CD4-positive, CD25-positive, alpha-beta regulatory T cell (primary cell): ENCODE results near the gene RPTOR. TPM values are rescaled to one million over a fixed set of nuclear protein-coding genes. Genes with fewer than 3 reads are reported as not detected.

Experiments used
- ATAC-seq, 2 donors: fragments of 150-1000 bp; cut with Tn5 transposase; one replicate each; pipeline ENCODE4 v1.10.0; 2021; ENCODE audit warnings: low read depth in 2 of 2, moderate number of reproducible peaks in 2 of 2, moderate library complexity in 1 of 2
- DNase-seq, 3 donors: peaks; one replicate each; pipeline versions ENCODE4 v3.0.0 to v3.0.0-alpha.2; 2012 to 2022; ENCODE audit warnings: mixed read lengths in 1 of 3
- H3K27ac ChIP-seq: one replicate; pipeline ENCODE4 v1.7.0; 2013; ENCODE audit warnings: mild to moderate bottlenecking, low read length; ENCODE audit not compliant: insufficient read depth, poor library complexity, severe bottlenecking
- H3K27me3 ChIP-seq: one replicate; pipeline ENCODE4 v1.7.0; 2013; ENCODE audit warnings: low read length; ENCODE audit not compliant: control insufficient read depth, insufficient read depth
- H3K36me3 ChIP-seq: one replicate; pipeline ENCODE4 v1.7.0; 2013; ENCODE audit warnings: mild to moderate bottlenecking, low read length, moderate library complexity; ENCODE audit not compliant: control insufficient read depth, insufficient read depth
- H3K4me1 ChIP-seq: 2 replicates; pipeline ENCODE4 v1.7.0; 2013; ENCODE audit warnings: mild to moderate bottlenecking, low read length; ENCODE audit not compliant: insufficient read depth, control insufficient read depth, poor library complexity, severe bottlenecking
- H3K4me3 ChIP-seq: one replicate; pipeline ENCODE4 v1.7.0; 2013; ENCODE audit warnings: low read depth, mild to moderate bottlenecking, low read length, moderate library complexity
- H3K9me3 ChIP-seq, 2 experiments: 1 replicate in 1 of 2; 2 replicates in 1 of 2; pipeline ENCODE4 v1.7.0; 2013; ENCODE audit warnings: low read length in 2 of 2, mild to moderate bottlenecking in 1 of 2, moderate library complexity in 1 of 2; ENCODE audit not compliant: control insufficient read depth in 2 of 2
- H3K27ac Mint-ChIP-seq, 3 donors: one replicate each; pipeline ENCODE4 v1.8.0; 2020 to 2022; ENCODE audit warnings: mild to moderate bottlenecking in 3 of 3, mixed read lengths in 3 of 3, moderate library complexity in 2 of 3
- H3K27me3 Mint-ChIP-seq: one replicate; pipeline ENCODE4 v1.8.0; 2022; ENCODE audit warnings: mild to moderate bottlenecking, mixed read lengths
- H3K36me3 Mint-ChIP-seq: one replicate; pipeline ENCODE4 v1.8.0; 2020; ENCODE audit warnings: mixed read lengths
- H3K4me1 Mint-ChIP-seq, 4 donors: one replicate each; pipeline ENCODE4 v1.8.0; 2020 to 2022; ENCODE audit warnings: mixed read lengths in 4 of 4, mild to moderate bottlenecking in 1 of 4
- H3K4me3 Mint-ChIP-seq, 4 donors: one replicate each; pipeline ENCODE4 v1.8.0; 2020 to 2022; ENCODE audit warnings: mild to moderate bottlenecking in 4 of 4, mixed read lengths in 4 of 4, moderate library complexity in 3 of 4
- H3K9me3 Mint-ChIP-seq, 7 donors: one replicate each; pipeline ENCODE4 v1.8.0; 2020 to 2022; ENCODE audit warnings: mixed read lengths in 7 of 7, mild to moderate bottlenecking in 3 of 7, moderate library complexity in 2 of 7
- polyA plus RNA-seq, 4 donors: library from polyadenylated mRNA; unstranded; fragments of 300-500 nt; fragmentation: Illumina TruSeq; gene quantifications; one replicate each; pipeline ENCODE4 v1.2.3, GENCODE V29; 2021
- total RNA-seq: library from RNA; stranded (reverse); gene quantifications from one replicate; pipeline ENCODE4 v1.2.3, GENCODE V29; 2022

RPTOR gene
- total and polyA plus RNA-seq, 5 donors from 2014 or later, result 4.7 to 70.1 (median 8.2) TPM

DNA sequence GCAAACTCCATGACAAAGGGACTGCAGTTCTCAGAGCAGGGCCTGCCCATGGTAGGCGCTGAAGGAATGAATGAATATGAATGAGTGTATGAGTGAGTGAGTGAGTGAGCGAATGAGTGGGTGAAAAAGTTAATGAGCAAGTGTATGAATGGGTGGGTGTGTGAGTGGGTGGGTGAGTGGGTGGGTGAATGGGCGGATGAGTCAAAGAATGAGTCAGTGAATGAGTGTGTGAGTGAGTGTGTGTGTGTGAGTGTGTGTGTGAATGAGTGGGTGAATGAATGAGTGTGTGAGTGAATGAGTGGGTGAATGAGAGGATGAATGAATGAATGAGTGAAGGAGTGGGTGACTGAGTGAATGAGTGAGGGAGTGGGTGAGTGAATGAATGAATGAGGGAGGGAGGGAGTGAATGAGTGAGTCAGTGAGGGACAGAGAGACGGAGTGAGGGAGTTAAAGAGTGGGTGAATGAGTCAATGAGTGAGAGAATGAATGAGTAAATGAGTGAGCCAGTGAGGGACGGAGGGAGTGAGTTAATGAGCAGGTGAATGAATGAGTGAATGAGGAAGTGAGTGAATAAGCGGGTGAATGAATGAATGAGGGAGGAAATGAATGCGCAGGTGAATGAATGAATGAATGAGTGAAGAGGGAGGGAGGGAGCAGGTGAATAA, 435.9 kb downstream of the RPTOR start:
- no peak overlapping the region for H3K27ac ChIP-seq
- no peak overlapping the region for H3K4me3 ChIP-seq
- H3K36me3 Mint-ChIP-seq, result no peaks in the 10 kb centered on the region
- H3K9me3 ChIP-seq, result no peaks in the 10 kb centered on the region
- peaks cover 0 to 1% (median 0%) of the 10 kb centered on the region in 7 donors for H3K9me3 Mint-ChIP-seq
- H3K36me3 ChIP-seq, result no peaks in the 10 kb centered on the region
- H3K27me3 ChIP-seq, result peaks cover 2% of the 10 kb centered on the region
- H3K27me3 Mint-ChIP-seq, result peaks cover 10% of the 10 kb centered on the region
- ATAC-seq (peak; percentile 17 to 22), DNase-seq (no peak)
- peak overlapping the region in 2 of 4 donors; percentile 31 to 62 for H3K4me3 Mint-ChIP-seq
- no peaks in the 10 kb centered on the region for H3K4me1 ChIP-seq
- peak overlapping the region in 1 of 3 donors; percentile 9 for H3K27ac Mint-ChIP-seq
- peaks cover 0 to 10% (median 2%) of the 10 kb centered on the region in 4 donors for H3K4me1 Mint-ChIP-seq

DNA sequence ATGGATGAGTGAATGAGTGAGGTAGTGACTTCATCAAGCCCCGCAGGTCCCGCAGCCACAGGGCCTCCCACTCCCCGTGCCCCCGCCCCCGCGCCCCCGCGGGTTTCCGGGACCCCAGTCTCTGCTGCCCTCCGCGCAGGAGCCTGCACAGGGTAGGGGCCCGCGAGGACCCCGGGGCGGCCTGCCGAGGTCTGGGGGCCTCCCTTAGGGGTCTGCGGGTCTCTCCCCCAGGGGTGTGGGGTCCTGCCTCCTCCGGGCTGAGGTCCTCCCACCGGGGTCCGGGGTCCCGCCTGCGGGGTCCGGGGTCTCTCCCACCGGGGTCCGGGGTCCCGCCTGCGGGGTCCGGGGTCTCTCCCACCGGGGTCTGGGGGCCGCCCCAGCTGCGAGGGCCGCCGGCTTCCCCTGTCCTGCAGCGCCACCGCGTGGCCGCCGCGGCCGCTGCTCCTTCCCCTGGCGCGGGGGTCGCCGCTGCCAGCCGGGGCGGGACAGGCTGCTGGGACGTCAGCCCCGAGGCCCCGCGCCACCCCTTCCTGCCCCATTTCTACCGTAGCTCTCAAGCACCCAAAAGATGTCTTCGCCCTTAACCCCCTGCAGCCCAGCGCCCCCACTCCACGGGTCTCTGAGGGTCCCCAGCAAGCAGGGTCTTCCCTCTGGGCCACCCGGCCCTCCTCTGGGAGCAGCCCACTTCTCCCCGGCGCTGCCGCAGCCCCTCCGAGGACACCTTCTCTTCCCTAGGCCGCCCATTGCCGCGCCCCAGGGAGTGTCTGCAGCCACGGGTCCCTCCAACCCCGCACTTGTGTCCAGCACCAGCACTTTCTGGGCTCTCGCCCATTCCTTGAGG, 436.6 kb downstream of the RPTOR start:
- Histone ChIP-seq H3K27me3 (peaks cover 2% of the 10 kb centered on the region), H3K4me3 (no peak overlapping the region), H3K27ac (no peak overlapping the region), H3K4me1 (no peaks in the 10 kb centered on the region), H3K9me3 (no peaks in the 10 kb centered on the region), H3K36me3 (no peaks in the 10 kb centered on the region)
- peaks cover 10% of the 10 kb centered on the region for H3K27me3 Mint-ChIP-seq
- ATAC-seq (peak; percentile 35 to 38), DNase-seq (peak in 2 of 3 donors; percentile 16 to 31)
- peak overlapping the region in 1 of 4 donors; percentile 31 for H3K4me3 Mint-ChIP-seq
- H3K9me3 Mint-ChIP-seq, result peaks cover 0 to 1% (median 0%) of the 10 kb centered on the region in 7 donors
- H3K4me1 Mint-ChIP-seq, result peaks cover 0 to 10% (median 2%) of the 10 kb centered on the region in 4 donors
- H3K36me3 Mint-ChIP-seq, result no peaks in the 10 kb centered on the region
- peak overlapping the region in 1 of 3 donors; percentile 9 for H3K27ac Mint-ChIP-seq

DNA sequence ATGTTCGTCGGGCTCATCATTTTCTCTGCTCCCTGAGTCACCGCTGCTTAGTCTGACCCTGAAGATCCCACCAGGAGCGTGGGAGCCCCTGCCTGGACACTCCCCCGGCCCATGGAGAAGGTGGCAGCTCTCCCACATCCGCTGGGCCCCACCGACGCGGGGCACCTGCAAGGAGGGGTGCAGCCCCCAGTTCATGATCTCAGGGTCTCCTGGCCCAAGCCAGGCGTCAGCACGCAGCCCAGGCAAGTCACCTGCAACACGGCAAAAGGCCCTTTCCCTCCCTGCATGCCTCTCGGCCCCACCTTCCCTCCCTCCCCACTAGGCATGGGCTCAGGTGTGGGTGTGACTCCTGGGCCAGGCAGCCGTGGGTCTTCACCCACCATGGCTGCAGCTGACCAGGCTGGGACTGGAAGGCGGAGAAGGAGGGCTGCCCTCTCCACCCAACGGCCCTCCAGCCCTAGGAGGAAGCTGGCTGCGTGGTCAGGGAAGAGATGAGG, 437.3 kb downstream of the RPTOR start:
- DNase-seq (no peak), ATAC-seq (no peak)
- H3K9me3 ChIP-seq, result no peaks in the 10 kb centered on the region
- H3K4me1 ChIP-seq, result no peaks in the 10 kb centered on the region
- no peaks in the 10 kb centered on the region for H3K36me3 ChIP-seq
- peaks cover 10% of the 10 kb centered on the region for H3K27me3 Mint-ChIP-seq
- H3K27ac ChIP-seq, result no peak overlapping the region
- peaks cover 2% of the 10 kb centered on the region for H3K27me3 ChIP-seq
- no peak overlapping the region for H3K4me3 ChIP-seq
- no peaks in the 10 kb centered on the region for H3K36me3 Mint-ChIP-seq
- H3K4me1 Mint-ChIP-seq, result peaks cover 0 to 10% (median 2%) of the 10 kb centered on the region in 4 donors
- no peak overlapping the region for H3K27ac Mint-ChIP-seq
- no peak overlapping the region for H3K4me3 Mint-ChIP-seq
- peaks cover 0 to 1% (median 0%) of the 10 kb centered on the region in 7 donors for H3K9me3 Mint-ChIP-seq

DNA sequence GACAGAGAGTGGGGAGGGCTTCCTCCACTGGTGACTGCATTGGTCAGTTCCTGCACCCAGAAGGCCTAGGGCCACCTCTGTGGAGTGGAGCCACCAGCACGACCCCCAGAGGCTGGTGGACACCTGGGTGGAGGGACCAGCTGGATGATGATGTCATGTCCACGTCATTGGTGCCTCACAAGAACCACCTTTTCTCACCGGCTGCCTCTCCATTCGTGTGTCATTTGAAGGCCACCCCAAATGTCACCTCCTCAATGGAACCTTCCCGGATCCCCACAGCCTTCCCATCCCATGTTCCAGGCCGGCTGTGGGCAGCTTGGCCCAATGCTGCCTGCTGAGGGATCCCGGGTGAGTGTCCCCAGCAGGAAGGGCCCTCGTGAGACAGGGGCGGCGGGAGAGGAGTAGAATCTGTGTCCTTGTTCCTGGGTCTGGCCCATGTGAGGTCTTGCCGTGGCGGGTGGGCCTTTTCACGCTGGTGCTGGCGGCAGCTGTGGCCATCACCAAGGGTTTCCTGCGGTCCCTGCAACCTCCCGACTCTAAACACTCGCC, 437.9 kb downstream of the RPTOR start:
- Histone ChIP-seq H3K27ac (no peak overlapping the region), H3K4me3 (no peak overlapping the region), H3K9me3 (no peaks in the 10 kb centered on the region), H3K27me3 (peaks cover 2% of the 10 kb centered on the region), H3K4me1 (no peaks in the 10 kb centered on the region), H3K36me3 (no peaks in the 10 kb centered on the region)
- Mint-ChIP-seq H3K4me1 (peaks cover 0 to 10% (median 2%) of the 10 kb centered on the region in 4 donors), H3K9me3 (peaks cover 0 to 1% (median 0%) of the 10 kb centered on the region in 7 donors), H3K27me3 (peaks cover 10% of the 10 kb centered on the region), H3K4me3 (no peak overlapping the region), H3K27ac (no peak overlapping the region), H3K36me3 (no peaks in the 10 kb centered on the region)
- DNase-seq (no peak), ATAC-seq (no peak)

DNA sequence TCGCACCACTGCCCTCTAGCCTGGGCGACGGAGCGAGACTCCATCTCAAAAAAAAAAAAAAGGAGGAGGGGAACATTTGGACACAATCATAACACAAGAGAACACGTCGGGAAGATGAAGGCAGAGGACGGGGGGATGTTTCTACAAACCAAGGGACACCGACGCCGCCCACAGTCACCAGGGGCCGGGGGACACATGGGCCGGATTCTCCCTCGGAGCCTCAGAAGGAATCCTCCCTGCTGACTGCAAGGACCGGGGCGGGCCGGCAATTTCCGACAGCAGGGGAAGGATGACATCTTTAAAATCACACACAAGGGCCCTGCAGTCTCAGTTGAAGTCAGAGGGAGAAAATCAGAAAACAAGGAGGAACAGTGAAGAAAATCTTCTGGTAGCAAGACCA, 438.9 kb downstream of the RPTOR start:
- H3K4me1 ChIP-seq, result peaks cover under 1% of the 10 kb centered on the region
- DNase-seq, result no peak
- H3K27ac ChIP-seq, result no peak overlapping the region
- no peak for ATAC-seq
- H3K36me3 ChIP-seq, result no peaks in the 10 kb centered on the region
- no peak overlapping the region for H3K4me3 ChIP-seq
- H3K27ac Mint-ChIP-seq, result no peak overlapping the region
- no peaks in the 10 kb centered on the region for H3K9me3 ChIP-seq
- no peaks in the 10 kb centered on the region for H3K36me3 Mint-ChIP-seq
- H3K4me3 Mint-ChIP-seq, result no peak overlapping the region
- H3K27me3 ChIP-seq, result peaks cover 2% of the 10 kb centered on the region
- peaks cover 0 to 1% (median 0%) of the 10 kb centered on the region in 7 donors for H3K9me3 Mint-ChIP-seq
- peaks cover 10% of the 10 kb centered on the region for H3K27me3 Mint-ChIP-seq
- peaks cover 0 to 10% (median 2%) of the 10 kb centered on the region in 4 donors for H3K4me1 Mint-ChIP-seq

DNA sequence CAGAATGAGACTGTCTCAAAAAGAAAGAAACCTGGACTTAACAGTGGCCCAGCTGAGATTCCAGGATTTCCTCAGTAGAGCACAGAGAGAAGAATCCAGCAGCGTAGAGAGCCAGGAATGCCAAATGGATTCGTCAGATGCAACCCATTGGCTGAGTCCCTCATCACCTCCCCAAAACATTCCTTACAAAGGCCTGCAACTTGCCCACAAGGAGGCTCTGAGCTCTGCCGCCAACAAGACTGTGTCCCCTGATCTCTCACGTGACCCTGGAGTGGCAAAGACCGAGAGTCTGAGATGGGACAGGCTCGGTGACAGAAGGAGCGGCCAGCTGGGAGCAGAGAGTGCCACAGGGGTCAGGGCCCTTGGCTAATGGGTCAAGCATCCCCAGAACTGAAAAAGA, 440.1 kb downstream of the RPTOR start:
- peak overlapping the region in 1 of 4 donors; percentile 25 for H3K4me3 Mint-ChIP-seq
- DNase-seq, result no peak
- H3K9me3 Mint-ChIP-seq, result peaks cover 0 to 1% (median 0%) of the 10 kb centered on the region in 7 donors
- peaks cover 9% of the 10 kb centered on the region for H3K4me1 ChIP-seq
- H3K27ac Mint-ChIP-seq, result no peak overlapping the region
- H3K9me3 ChIP-seq, result no peaks in the 10 kb centered on the region
- H3K4me3 ChIP-seq, result no peak overlapping the region
- H3K27ac ChIP-seq, result no peak overlapping the region
- peaks cover 2% of the 10 kb centered on the region for H3K27me3 ChIP-seq
- H3K4me1 Mint-ChIP-seq, result peaks cover 0 to 16% (median 2%) of the 10 kb centered on the region in 4 donors
- H3K36me3 Mint-ChIP-seq, result no peaks in the 10 kb centered on the region
- H3K27me3 Mint-ChIP-seq, result peaks cover 10% of the 10 kb centered on the region
- ATAC-seq, result no peak
- no peaks in the 10 kb centered on the region for H3K36me3 ChIP-seq

DNA sequence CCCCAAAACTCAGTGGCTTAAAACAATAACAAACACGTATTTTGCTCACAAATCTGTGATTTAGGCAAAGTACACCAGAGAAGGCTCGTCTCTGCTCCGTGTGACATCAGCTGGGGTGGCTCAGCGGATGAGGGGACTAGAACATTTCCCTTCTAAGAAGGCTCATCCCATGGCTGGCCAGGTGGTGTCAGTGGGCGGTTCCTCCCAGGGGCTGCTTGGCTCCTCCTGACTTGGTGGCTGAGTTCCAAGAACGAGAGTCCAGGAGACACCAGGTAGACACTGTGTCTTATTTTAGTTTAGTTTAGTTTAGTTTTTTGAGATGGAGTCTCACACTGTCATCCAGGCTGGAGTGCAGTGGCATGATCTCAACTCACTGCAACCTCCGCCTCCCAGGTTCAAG, 441.4 kb downstream of the RPTOR start:
- no peaks in the 10 kb centered on the region for H3K9me3 Mint-ChIP-seq
- DNase-seq, result no peak
- H3K27ac ChIP-seq, result no peak overlapping the region
- no peaks in the 10 kb centered on the region for H3K36me3 ChIP-seq
- H3K4me1 ChIP-seq, result peaks cover 9% of the 10 kb centered on the region
- no peaks in the 10 kb centered on the region for H3K9me3 ChIP-seq
- H3K4me1 Mint-ChIP-seq, result peaks cover 0 to 19% (median 0%) of the 10 kb centered on the region in 4 donors
- no peak overlapping the region for H3K4me3 Mint-ChIP-seq
- H3K27me3 Mint-ChIP-seq, result peaks cover 19% of the 10 kb centered on the region
- no peaks in the 10 kb centered on the region for H3K36me3 Mint-ChIP-seq
- no peak overlapping the region for H3K4me3 ChIP-seq
- ATAC-seq, result no peak
- peak overlapping the region in 1 of 3 donors; percentile 40 for H3K27ac Mint-ChIP-seq
- H3K27me3 ChIP-seq, result no peaks in the 10 kb centered on the region
